ENCODE results near the gene MDP1.

The MDP1 gene

GRCh38 chr14:24197056-24197450, 18.8 kb downstream of the MDP1 start:
- no peak for DNase-seq

GRCh38 chr14:24196071-24197055, 19.5 kb downstream of the MDP1 start:
- DNase-seq: peak; percentile 39

- peak; percentile 89 for DNase-seq
These were observed 20.4 kb downstream of the MDP1 start, which contains the start of gene TM9SF1 for GRCh38 chr14:24195186-24196070. Gene TM9SF1 (minus strand): TSS chr14:24195441. CDS start chr14:24195019, 422 bp downstream.

GRCh38 chr14:24194873-24195185, 21.0 kb downstream of the MDP1 start:
- no peak for DNase-seq

GRCh38 chr14:24194186-24194872, 21.5 kb downstream of the MDP1 start:
- no peak for DNase-seq

- no peak for DNase-seq
These were observed 22.9 kb downstream of the MDP1 start for GRCh38 chr14:24192933-24193332.

- DNase-seq: no peak
These were observed 25.4 kb downstream of the MDP1 start for GRCh38 chr14:24190416-24190815.

GRCh38 chr14:24189460-24189859, 26.4 kb downstream of the MDP1 start:
- DNase-seq: no peak

- no peak for DNase-seq
These were observed 26.8 kb downstream of the MDP1 start for GRCh38 chr14:24189059-24189375.

GRCh38 chr14:24188251-24189058, 27.4 kb downstream of the MDP1 start, which contains the start of gene IPO4:
Gene IPO4 (minus strand): TSS chr14:24188816. CDS start chr14:24188787, 29 bp downstream.
- peak; percentile 97 for DNase-seq

- DNase-seq: no peak
These were observed 28.3 kb downstream of the MDP1 start for GRCh38 chr14:24187539-24187915.

- no peak for DNase-seq
These were observed 28.9 kb downstream of the MDP1 start for GRCh38 chr14:24186831-24187538.

GRCh38 chr14:24185741-24186140, 30.1 kb downstream of the MDP1 start:
- DNase-seq: no peak

GRCh38 chr14:24185026-24185425, 30.8 kb downstream of the MDP1 start:
- no peak for DNase-seq

GRCh38 chr14:24184104-24184970, 31.5 kb downstream of the MDP1 start:
- no peak for DNase-seq

- no peak for DNase-seq
These were observed 32.8 kb downstream of the MDP1 start for GRCh38 chr14:24183014-24183481.

GRCh38 chr14:24182110-24182882, 33.6 kb downstream of the MDP1 start:
- no peak for DNase-seq

GRCh38 chr14:24181371-24182077, 34.3 kb downstream of the MDP1 start:
- DNase-seq: no peak
